ENCODE results near the gene NPM1.

- TF ChIP-seq CTCF (IDR thresholded peaks at IDR 0.05) (no peak), POLR2A (IDR thresholded peaks at IDR 0.05) (no peak)
Observed at GRCh38 chr5:171421331-171422262, 33.9 kb downstream of the NPM1 start.
